Central memory CD4-positive, alpha-beta T cell (primary cell): ENCODE data around the gene TMOD1.

ENCODE experiments used
- DNase-seq: peaks from one replicate; pipeline ENCODE4 v3.0.0; 2022

The TMOD1 gene

DNA sequence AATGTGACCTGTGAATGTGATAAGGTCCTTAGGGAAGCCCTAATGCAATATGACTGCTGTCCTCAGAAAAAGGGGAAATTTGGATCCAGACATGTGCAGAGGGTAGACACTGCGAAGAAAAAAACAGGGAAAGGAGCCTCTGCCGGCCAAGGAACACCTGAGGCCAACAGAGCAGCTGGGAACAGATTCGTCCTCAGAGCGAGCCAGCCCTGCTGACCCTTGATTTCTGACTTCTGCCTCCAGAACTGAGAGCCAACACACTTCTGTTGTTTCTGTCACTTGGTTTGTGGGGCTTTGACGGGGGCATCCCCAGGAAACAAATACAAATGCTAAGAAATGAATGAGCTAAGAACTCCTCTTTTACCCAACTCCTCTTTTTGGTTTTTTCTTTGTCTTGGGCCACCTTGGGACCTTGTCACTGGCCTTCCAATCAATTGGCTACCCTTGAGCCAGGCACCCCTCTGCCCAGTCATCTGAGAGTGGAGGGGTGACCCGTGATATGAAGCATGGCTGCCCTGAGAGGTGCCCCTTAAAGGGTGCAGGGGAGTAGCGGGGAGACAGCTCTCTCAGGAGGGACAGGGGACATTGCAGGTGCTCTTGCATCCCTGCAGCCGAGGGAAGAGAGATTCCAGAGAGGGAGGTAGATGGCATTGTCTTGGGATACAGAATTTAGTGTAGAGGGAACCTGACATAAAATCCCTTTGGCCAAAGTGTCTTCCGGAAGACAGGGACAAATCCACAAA is 16.9 kb downstream of the TMOD1 start:
- DNase-seq = no peak

DNA sequence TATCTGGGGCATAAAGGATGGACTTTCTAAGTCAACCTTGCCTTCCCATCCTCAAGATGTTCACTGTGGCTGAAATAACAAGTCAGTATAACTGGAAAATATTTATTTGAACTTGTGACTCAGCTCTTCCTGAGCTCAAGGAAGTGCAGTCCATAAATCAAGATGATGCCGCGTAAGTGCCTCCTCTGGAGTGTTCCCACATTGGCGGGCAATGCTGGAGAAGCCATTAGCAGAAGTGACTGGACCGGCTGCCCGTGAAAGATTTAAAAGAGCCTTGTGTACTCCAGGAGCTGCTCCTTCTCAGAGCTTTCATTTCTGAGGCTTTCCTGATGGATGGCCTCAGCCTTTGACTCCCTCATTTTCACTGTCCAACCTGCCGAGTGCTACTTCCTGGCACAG is 17.4 kb downstream of the TMOD1 start:
- DNase-seq = no peak

DNA sequence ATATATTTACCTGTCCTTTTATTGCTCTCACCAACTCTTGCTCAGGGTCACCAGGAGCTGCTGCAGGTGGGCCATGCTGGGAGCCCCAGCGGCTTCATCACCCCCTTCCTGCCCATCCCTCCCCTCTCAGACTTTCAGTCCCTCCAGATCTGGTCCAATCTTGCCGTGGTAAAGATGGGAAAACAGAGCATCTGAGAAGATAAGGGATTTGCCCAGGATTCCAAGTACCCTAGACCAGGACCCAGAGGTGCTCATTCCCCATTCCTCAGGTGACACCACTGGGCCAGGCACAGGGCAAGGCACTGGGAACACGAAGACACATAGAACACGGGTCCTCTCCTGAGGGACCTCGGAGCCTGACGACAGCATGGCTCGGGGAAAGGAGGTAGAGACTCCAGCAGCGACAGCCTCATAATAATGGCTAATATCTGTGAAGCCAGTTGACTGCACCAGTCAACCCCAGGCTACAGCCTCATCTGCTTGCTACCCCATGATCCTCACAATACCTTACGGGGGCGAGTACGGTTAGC is 18.0 kb downstream of the TMOD1 start:
- DNase-seq = no peak

DNA sequence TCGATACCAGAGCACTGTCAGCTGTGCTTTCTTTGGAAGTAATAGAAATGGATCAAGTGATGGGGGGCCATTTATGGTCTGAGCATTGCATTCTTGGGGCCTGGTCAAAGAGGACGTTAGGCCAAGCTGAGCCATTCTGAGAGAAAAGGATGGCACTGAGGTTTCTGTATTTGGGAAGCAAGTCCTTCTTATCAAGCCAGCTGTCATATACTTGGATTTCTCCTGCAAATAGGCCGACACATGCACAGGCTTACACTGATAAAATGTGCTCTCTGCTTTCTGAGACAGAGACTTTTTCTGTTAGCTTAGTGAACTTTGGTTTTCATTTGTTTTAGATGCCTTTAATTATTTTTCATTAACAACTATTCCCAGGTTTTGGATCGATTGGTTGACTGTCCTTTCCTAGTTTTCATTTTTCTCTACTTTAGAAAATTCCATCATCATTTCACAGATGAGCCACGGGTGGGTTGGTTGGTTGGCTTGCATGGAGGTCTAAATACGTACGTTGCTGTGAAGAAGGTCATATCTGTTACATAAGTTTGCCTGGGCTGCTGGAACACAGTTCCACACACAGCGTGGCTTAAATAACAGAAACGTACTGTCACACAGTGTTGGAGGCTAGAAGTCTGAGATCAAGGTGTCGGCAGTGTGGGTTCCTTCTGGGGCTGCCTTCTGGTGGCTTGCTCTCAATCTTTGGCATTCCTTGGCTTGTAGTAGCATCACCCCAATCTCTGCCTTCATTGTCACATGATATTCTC is 20.3 kb downstream of the TMOD1 start:
- no peak for DNase-seq

DNA sequence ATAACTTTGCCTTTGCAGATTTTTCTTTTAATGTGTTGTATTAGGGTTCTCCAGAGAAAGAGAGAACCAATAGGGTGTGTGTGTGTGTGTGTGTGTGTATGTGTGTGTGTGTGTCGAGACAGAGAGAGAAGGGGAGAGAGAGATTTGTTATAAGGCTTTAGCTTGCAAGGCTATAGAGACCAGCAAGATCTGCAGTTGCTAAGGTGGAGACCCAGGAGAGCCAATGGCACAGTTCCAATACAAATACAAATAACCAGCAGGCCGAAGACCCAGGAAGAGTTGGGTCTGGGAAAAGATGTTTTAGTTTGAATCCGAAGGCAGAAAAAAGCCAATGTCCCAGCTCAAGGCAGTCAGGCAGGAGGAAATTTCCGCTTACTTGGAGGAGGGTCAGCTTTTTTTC is 23.0 kb downstream of the TMOD1 start:
- no peak for DNase-seq

DNA sequence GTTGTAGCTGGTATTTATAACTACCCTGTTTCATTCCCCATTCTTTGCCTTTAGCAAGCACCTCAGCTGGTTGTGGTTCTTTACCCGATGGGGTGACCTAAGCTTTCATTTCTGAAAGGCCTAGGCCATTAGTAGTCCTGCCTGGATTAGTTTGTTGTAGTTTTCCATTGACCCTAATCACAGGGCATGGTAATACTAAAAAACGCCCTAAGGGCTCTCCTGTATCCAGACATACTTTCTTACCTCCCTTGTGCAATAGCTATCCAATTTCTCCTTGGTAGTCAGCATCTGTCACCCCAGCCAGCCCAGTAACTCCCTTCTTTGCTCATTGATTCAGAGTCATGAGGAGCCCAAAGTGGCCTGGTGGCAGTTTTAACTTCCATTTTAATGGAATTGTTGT is 24.0 kb downstream of the TMOD1 start:
- DNase-seq = no peak

DNA sequence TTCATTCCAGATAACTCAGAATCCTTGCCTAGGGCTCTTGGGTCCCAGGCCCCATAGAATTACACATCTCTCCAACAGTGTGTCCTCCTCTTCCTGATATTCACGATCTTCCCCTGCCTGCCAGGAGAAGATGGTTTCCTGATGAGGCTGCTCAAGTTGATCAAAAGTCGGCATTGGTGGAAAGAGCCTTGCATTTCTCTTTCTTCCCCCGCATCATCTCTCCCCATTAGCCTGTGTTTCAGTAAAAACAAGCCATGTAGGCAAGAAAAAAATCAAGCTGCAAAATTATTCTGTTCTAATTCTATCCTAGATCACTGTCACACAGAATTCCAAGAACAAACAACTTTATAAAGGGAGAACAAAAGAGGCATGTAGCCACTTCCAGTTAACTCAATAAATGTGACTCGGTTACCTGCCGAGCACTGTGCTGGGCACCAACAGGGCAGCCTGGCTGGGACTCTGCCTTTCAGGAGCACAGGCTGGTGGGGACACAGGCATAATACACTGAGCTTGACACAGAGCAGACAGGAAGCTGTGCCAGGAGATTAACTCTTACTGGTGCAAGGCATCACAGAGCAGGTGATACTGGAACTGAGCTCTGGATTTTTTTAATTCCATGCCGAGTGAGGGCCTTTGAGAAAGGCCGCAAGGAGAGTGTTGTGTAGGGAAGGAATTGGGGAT is 25.6 kb downstream of the TMOD1 start:
- no peak for DNase-seq

DNA sequence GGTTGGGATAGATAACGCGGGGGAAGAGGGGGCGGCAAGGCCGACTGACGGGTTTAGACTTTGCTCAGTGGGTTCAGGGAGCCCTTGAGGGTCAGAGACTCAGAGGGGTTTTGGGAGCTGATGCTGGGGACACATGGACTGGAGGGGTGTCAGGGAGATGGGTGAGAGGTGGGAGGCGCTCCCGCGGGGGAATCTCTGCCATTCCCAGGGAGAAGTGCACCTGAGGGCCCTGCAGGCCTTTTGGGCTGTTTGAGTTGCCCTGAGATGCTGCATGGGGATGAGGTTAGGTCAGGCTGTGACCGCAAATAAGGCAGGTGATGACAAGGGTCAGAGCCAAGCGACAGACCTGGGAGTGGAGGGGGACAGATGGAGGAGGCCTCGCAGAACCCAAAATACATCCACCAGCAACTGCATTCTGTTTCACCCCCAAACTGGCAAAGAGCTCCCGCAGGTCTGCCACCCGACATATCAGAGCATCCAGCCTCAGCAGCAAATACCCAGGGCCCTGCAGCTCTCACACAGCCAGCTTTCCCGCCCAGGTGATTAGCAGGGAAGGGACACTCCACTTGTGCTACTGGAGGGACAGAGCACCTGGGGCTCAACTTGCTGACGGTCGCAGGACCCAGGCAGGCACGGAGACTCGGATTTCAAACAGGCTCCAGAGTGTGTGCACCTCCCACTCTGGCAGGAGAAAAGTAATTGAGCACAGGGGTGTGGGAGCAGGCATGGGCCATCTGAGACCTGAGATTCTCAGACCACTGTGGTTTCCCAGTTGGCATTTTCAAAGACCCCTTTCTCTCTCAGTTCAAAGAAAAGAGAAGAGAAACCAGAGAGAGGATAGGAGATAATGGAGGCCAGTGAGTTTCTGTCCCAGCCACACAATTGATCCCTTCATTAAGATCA is 26.4 kb downstream of the TMOD1 start:
- DNase-seq = no peak

DNA sequence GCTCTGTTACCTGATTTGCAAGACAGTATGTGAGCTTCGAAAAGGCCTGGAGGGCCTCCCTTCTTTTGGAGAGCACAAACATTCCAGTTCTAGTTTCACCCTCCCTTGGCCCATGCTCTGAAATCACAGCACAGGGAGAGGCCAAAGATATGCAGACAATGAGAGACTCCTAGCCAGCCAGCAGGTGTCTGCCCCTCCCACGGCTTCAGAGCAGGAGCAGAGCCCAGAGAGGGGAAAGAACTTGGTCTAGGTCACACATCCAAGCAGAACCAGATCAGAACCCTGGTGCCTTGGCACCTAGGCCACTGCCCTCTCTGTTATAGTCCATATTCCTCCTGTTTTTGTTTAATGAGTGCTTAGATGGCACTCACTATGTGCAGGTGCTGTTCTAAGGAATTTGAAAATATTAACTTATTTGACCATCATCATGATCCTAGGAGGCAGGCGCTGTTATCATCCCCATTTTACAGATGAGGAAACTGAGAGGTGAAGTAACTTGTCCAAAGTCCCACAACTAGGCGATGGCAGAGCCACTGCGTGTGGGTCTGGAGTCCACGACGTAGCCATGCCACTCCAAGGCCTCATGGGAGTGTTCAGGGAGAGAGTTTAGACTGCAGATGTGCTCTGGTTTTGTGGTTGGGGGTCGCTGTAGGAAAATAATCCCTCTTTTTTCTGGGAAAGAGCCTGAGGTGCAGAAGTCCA is 27.2 kb downstream of the TMOD1 start:
- DNase-seq = no peak

DNA sequence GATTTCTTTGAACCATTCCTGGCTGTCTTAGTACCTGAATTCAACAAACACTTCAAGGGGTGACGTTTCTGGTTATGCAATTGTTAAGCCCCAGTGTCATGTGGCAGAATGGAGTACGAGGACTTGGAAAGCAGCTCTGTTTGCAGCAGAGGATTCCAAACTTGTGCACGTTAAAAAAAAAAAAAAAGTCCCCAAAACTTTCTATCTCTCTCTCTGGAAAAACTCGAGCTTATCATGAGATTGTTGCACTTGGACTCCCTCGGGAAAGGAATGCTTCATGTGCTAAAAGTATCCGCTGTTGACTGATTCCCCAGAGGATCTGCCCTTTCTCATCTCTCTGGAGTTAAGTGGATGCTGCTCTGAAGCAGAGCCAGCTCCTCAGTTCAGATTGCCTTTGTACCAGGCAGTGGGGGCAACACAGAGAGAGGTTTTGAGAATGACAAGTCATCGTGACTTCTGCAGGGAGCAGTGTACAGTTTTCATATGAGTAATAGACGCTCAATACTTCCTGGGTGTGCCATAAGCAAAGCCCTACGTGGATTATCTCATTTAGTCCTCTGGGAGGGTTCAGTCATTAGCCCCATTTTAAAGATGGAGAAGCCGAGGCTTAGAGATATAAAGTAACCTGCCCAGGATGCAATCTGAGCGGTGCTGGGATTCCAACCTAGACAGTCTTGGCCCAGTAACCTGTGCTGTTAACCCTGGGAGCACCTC is 28.1 kb downstream of the TMOD1 start:
- no peak for DNase-seq

DNA sequence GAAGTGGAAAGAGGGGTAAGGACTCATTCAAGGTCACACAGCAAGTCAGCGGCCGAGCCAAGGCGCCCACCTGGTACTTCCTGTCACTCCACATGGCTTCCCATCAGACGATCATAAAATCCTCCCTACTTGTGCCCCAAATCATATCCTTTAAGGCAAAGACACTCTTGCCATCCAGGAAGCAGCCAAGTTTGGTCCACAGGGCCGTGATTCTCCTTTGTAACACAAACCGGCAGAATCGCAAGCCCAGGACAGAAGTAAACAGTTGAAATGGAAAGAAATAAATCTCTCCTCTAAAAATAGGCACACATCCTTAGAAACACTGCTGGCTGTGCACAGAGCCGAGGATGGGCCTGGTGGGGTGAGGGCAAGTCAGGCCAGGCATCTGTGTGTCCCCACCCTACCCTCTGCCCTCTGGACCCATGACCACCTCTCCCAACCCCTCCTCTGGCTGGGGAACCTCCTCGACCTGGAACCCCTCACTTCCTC is 30.5 kb downstream of the TMOD1 start:
- no peak for DNase-seq

DNA sequence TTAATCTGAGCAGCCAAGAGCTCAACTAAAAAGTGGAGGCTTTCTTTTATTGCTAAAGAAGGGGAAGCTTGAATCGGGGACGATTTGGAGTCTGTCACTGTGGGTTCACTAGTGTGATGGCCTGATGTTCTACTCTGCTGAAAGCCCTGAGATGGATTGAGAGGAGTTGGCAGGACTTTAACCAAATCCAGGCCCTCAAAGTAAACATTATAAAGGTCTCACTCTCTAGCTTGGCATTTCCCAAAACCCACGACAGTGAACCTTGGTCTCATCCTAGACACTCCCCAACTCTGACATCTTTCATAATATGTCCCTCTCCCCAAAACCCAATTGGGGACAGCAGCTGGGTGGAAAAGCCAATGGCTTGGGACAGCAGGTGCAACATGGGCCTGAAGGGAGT is 32.7 kb downstream of the TMOD1 start:
- DNase-seq = no peak

DNA sequence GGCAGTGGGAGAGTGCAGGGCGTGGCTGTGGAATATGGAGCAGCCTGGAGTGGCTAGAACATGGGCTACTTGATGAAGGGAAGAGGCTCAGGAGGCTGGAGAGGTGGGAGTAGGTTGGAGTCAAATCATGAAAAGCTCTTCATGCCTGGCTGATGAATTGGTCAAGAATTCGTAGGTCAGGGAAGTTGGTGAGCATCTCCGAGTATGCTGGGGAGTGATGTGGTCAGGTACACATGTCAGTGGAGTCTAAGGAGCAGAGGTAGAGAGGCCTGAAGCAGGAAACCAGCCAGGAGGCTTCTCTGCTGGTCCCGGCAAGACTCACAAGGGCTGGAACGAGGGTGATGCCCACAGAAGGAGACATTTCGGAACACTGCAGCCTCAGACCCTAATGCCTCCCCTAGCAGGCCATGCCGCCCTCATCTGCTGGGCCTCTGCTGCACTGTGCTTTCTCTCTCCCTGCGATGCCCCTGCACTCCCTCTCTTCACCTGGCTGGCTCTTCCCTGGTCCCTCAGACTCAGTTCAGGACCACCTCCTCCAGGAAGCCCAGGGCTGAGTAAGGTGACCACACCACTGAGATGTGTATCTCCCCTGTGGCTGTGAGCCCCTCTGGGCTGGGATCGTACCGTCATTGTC is 33.6 kb downstream of the TMOD1 start:
- DNase-seq = no peak

DNA sequence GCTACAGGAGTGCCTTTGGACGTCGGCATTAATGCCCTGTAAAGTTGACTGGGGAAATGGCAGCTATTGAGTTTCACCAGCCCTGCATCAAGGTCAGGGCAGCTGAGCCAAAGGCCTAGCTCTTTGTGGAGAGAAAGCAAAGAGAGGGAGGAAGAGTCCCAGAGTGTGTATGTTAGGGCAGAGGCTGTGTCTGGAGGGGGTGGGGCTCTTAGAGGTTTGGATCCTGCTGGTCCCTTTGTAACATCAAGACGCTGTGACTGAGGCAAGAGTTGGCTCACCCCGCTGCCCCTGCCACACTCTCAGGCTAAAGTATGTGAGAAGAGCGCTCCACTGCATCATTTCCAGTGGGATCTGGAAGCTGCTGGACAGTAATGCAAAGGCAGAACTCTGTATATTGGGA is 34.3 kb downstream of the TMOD1 start:
- no peak for DNase-seq

DNA sequence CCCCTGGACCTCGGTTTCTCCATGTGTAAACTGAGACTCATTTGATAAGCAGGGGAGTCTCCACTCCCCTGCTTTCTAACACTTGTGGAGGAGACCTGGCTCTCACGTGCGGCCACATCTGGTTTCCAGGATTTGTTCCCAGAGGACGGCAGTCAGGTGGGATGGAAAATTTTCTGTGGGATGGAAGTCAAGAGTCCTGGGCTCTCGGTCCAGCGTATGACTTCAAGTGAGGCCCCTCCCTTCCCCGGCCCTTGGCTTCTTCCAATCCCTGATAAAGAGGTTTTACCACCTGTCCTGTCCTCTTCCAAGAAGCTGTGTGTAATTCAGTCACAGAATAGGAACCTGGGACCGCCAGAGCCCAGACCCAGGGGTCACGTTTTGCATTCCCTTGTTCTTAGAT is 35.0 kb downstream of the TMOD1 start:
- no peak for DNase-seq

DNA sequence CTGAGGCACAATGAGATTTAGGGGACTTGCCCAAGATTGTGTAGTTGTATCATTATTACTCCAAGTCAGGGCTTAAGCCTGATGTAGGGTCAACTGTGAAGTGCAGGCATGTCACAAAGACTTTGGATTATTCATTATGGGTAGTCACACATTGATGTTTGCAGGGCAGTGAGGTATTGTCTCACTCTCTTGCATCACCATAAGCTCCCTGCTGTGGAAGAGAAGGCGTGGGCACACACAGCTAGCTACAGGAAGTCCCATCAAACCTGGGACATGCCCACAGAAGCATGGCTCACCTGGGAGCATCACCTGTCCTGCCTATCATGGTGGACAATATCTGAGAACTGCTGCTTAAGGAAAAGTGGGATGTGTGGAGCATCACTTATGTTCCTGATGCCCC is 42.1 kb downstream of the TMOD1 start:
- no peak for DNase-seq

DNA sequence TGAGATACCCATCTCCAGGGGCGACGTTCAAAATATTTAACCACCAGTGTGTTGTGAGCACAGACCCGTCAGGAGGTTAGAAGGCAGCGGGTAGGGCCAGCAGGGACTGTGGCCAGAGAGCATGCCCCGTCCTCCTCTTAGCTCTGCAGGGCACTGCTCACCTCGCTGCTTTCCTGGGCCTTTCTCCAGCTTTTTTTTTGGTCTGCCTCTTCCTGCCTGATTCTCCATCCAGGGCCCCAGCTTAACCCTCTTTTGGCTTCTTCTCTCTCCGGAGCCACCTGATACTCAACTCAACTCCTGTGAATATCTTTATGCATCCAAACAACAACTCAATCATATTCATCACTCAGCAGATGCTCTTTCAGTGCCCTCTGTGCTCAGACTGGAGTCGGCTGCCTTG is 44.0 kb downstream of the TMOD1 start:
- DNase-seq = no peak

DNA sequence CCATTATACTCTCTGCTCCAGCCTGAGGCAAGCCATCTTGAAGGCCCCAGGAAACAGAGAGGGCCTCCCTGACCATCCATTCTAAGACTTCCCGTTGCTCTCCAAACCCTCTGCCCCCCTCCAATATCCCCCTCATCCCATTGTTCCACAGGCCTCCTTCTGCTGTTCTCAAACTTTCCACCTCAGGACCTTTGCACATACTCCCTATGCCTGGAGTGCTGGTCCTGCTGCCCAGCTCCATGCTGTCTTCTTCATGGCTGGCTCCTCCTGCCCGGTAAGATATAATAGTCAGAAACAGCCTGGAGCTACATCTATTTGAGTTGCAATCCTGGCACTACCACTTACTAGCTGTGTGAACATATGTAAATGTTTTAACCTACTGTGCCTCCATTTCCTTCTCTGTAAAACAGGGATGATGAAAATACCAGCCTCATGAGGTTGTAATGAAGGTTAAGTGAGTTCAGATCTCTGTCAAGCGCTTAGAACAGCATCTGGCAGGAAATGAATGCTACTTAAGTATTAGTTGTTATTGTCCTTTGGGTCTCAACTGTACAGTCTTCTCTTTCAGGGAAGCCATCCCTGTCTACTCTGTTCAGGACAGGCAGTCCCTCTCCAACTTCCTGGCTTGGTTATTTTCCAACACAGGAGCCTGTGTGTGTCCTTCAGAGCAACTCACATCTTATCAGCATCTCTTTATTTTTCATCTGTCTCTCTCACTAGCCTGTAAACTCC is 45.8 kb downstream of the TMOD1 start:
- DNase-seq = no peak

DNA sequence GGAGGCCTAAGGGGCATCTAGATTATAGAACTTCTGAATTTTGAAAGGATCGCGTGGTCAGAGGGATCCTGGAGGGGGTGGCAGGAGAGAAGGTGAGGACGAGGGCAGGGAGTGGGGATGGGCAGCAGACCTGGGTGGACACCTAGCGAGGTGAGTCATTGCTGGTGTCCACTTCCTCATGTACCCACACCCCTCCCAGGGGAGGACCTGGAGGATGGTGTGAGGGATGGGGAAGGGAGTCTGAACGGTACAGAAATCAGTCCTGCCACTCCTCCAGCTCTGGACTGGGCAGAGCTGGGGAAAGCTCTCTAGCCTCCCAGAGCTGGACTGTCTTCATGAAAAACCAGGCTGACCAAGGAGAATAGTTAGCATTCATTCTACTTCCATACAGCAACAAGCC is 46.9 kb downstream of the TMOD1 start:
- no peak for DNase-seq
